Effector memory CD8-positive, alpha-beta T cell (primary cell): Measurements from ENCODE around the gene ADAMTS17.
"Not testable (repeated sequence)": the region's sequence is repeated elsewhere in the genome, so short reads cannot be mapped to it uniquely, and the experiment has no call there.

Source experiments
- ATAC-seq: fragments of 150-1000 bp; cut with Tn5 transposase; replicated peaks from 2 replicates; pipeline ENCODE4 v1.10.0; 2021; ENCODE audit warnings: mild to moderate bottlenecking, moderate library complexity
- DNase-seq, 3 experiments: peaks; one replicate each; pipeline ENCODE4 v3.0.0; 2021
- H3K27ac Mint-ChIP-seq, 2 donors: one replicate each; pipeline ENCODE4 v1.8.0; 2022; ENCODE audit warnings: mild to moderate bottlenecking in 2 of 2, mixed read lengths in 2 of 2, moderate library complexity in 2 of 2
- H3K27me3 Mint-ChIP-seq, 2 donors: one replicate each; pipeline ENCODE4 v1.8.0; 2022; ENCODE audit warnings: mixed read lengths in 2 of 2
- H3K36me3 Mint-ChIP-seq: one replicate; pipeline ENCODE4 v1.8.0; 2022; ENCODE audit warnings: mild to moderate bottlenecking, moderate library complexity, mixed read lengths; ENCODE audit not compliant: insufficient read depth
- H3K4me1 Mint-ChIP-seq, 2 donors: one replicate each; pipeline ENCODE4 v1.8.0; 2022; ENCODE audit warnings: low read depth in 2 of 2, mixed read lengths in 2 of 2
- H3K4me3 Mint-ChIP-seq, 2 donors: one replicate each; pipeline ENCODE4 v1.8.0; 2022; ENCODE audit warnings: mild to moderate bottlenecking in 2 of 2, mixed read lengths in 2 of 2, moderate library complexity in 2 of 2
- H3K9me3 Mint-ChIP-seq, 2 donors: one replicate each; pipeline ENCODE4 v1.8.0; 2022; ENCODE audit warnings: mixed read lengths in 2 of 2

Gene ADAMTS17

DNA sequence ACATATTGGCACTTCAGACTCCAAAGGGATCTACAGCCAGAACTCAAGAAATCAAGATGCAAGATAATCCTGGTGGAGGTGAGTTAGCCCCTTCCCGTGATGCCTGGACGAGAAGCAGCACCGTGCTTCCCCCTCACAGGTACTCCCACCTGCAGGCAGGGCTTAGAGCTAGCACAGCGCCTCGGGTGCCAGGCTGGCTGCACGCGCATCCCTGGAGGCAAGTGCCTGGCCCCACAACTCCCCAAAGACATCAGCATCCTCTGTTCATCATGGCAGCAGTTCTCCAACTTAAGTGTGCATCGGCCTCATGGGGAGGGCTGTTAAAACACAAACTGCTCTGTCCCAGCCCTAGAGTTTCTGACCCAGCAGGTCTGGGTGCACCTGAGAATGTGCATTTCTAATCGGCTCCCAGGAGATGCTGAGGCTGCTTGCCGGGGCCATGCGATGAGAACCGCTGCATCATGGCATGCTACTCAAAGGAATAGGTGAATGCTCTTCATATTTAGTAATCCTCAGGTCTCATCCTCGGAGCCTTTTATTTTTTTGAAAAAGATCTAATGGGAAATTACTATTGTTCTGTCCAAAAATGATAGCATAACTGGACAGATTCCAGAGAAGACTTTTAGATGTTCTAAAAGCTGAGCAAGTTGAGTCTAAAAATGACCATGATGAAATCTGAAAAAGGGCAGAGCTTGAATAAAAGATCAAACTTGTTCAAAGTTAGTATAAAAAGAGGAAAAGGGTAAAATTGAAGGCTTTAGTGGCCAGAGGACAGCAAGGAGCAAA, 244.2 kb downstream of the ADAMTS17 start:
- H3K27ac Mint-ChIP-seq: no peak overlapping the region
- no peak for DNase-seq
- H3K4me3 Mint-ChIP-seq: no peak overlapping the region
- H3K4me1 Mint-ChIP-seq: peaks cover 0 to 5% of the 10 kb centered on the region in 2 donors
- ATAC-seq: no peak
- no peaks in the 10 kb centered on the region for H3K36me3 Mint-ChIP-seq
- no peaks in the 10 kb centered on the region for H3K27me3 Mint-ChIP-seq
- no peaks in the 10 kb centered on the region for H3K9me3 Mint-ChIP-seq

DNA sequence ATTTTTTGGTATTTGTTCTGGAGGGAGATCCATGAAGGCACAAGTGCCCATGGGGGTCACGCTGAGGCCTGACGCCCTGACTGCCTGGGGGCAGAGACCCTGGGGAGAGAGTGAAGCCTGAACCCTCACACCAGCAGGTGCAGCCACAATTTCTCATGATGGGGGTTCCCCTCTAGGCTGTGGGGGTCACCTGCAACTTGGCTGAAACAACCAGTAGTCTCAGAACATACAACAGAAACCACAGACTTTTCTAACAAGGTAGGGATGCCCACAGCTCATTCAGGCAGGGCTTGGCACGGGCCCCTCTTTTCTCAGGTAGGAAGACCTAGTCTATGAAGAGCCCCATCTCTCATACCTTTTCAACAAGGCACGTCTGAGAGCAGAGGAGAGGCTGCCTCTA, 245.1 kb downstream of the ADAMTS17 start:
- no peak for DNase-seq
- Mint-ChIP-seq H3K27me3 (no peaks in the 10 kb centered on the region), H3K36me3 (no peaks in the 10 kb centered on the region), H3K27ac (no peak overlapping the region), H3K4me1 (peaks cover 0 to 5% of the 10 kb centered on the region in 2 donors), H3K4me3 (no peak overlapping the region), H3K9me3 (no peaks in the 10 kb centered on the region)
- ATAC-seq: no peak

DNA sequence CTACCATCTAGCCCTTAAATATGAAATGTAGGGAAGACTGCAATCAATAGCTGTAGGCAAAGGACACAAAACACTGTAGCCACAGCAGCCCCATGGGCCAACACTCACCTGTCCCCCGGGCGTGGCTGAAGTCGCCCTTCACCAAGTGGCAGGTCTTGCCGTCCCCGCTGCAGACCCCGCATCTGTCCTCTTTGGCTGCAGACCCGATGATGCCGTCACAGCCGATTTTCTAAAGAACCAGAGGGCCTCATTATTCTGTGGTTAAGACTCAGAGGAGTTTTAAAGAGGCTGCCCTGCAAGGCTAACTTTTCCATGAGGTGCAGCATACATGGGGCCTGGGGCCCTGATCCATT, 245.6 kb downstream of the ADAMTS17 start:
- Mint-ChIP-seq H3K36me3 (no peaks in the 10 kb centered on the region), H3K4me3 (no peak overlapping the region), H3K27me3 (no peaks in the 10 kb centered on the region), H3K9me3 (no peaks in the 10 kb centered on the region), H3K27ac (no peak overlapping the region), H3K4me1 (peaks cover 0 to 5% of the 10 kb centered on the region in 2 donors)
- no peak for ATAC-seq
- no peak for DNase-seq

DNA sequence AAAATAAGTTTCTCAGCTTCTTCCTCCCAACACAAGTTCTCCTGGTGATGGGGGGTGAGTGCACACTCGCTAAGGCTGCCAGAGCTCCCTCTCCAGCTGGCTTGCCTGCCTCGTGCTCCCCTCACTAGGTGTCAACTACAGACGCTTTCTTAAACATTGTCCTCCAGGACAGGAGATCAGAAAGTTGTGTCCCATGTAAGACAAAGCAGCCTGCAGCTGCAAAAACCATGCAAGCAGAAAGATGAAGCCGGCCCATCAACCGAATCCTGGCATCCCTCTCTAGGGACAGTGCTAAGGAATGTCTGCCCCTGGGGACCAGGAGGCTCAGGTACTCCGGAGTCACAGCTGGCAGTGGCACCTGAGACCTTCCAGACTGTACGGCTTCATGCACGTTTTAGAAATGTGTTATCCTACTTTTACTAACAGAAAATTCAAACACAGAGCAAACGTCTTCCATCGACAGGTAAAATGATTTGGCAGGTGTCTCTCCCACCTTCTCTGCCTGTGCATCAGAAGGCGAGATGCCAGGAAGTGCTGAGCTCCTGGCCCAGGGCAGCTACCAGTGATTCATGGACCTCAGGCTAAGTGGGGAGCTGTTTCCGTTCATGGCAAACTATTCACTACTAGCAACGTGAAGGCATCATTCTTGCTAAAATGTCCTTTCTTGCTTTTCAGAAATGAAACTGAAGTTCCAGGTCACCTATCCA, 246.1 kb downstream of the ADAMTS17 start:
- DNase-seq (no peak), ATAC-seq (no peak)
- H3K4me1 Mint-ChIP-seq: peaks cover 0 to 5% of the 10 kb centered on the region in 2 donors
- no peaks in the 10 kb centered on the region for H3K27me3 Mint-ChIP-seq
- H3K36me3 Mint-ChIP-seq: no peaks in the 10 kb centered on the region
- H3K4me3 Mint-ChIP-seq: no peak overlapping the region
- no peaks in the 10 kb centered on the region for H3K9me3 Mint-ChIP-seq
- H3K27ac Mint-ChIP-seq: no peak overlapping the region

DNA sequence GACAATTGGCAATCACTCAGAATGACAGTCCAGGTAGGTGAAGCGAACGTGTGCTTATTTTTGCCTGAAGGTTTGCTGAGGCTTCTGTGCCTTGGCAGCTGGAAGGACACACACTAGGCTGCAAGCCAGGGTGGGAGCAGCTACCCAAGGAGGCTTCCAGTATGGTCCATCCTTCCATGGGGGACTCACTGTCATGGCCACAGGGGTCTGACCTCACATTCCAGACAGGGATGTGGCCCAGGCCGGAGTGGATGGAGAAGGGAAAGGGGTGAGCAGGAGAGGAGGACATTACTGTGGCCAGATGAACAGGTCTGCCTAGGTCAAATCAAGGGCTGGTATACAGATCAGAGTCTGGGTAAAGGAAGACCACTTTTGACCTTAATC, 247.7 kb downstream of the ADAMTS17 start:
- Mint-ChIP-seq H3K36me3 (no peaks in the 10 kb centered on the region), H3K4me1 (peaks cover 0 to 5% of the 10 kb centered on the region in 2 donors), H3K27ac (no peak overlapping the region), H3K4me3 (no peak overlapping the region), H3K27me3 (no peaks in the 10 kb centered on the region), H3K9me3 (no peaks in the 10 kb centered on the region)
- ATAC-seq: no peak
- no peak for DNase-seq

DNA sequence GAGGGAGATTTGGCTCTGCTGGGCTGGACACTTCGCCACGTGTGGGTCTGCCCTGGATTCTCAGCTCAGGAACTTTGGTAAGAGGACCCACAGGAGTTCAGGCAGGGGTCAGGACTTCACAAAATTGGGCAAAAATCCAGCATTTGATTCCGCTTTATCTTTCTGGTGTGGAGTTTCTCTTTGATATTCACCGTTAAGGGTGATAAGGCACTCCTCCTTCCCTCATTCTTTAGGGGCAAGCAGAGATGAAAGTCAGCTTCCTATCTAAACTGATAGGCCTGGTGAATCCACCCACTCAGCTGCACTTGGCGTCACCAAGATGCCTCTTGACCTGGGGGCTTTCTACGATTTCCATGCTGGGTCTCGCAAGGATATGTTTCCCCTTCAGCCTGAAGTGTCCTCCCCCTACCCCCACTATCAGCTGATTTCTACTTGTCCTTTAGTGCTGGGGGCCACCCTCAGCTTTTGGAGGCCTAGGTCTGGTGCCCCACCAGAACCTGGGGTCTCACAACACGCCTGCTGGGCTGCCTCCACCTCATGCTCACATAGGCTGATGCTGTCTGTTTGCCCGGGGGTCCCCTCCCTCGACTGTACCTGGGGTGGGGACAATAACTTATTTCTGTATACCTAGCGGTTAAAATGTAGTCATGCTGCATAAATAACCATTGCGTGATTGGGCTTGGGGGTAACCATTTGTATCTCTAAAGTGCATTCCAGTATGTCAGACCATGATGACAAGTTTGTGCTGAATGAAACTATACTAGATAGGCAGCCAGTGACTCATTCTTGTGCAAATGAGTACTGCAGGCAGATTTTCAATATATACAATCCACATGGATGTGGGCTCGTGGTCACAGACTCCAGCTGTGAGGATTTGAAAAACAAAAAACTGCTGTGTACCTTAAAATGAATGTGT, 248.3 kb downstream of the ADAMTS17 start:
- ATAC-seq (no peak), DNase-seq (no peak)
- no peaks in the 10 kb centered on the region for H3K9me3 Mint-ChIP-seq
- H3K27ac Mint-ChIP-seq: no peak overlapping the region
- no peaks in the 10 kb centered on the region for H3K36me3 Mint-ChIP-seq
- no peak overlapping the region for H3K4me3 Mint-ChIP-seq
- H3K27me3 Mint-ChIP-seq: no peaks in the 10 kb centered on the region
- H3K4me1 Mint-ChIP-seq: peaks cover 0 to 5% of the 10 kb centered on the region in 2 donors

DNA sequence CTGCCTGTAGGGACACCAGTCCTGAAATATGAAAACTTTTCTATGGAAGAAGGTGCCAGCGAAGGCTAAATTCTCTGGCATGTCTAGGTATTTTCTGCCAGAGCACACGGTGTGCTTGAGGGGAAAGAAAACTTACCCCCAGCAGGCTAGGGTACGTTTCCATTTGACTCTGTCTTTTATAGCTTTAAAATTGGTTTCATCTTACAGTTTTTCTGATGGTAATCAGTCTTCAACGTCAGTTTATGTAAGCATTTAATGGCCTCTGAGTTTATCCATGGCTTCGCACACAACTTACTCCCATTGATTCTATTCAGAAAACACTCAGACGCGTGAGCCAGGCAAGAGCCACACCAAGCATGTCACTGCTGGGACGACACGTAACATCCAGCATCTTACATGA, 249.7 kb downstream of the ADAMTS17 start:
- Mint-ChIP-seq H3K4me1 (peaks cover 0 to 5% of the 10 kb centered on the region in 2 donors), H3K36me3 (no peaks in the 10 kb centered on the region), H3K4me3 (no peak overlapping the region), H3K9me3 (no peaks in the 10 kb centered on the region), H3K27ac (no peak overlapping the region), H3K27me3 (no peaks in the 10 kb centered on the region)
- DNase-seq (no peak), ATAC-seq (no peak)

DNA sequence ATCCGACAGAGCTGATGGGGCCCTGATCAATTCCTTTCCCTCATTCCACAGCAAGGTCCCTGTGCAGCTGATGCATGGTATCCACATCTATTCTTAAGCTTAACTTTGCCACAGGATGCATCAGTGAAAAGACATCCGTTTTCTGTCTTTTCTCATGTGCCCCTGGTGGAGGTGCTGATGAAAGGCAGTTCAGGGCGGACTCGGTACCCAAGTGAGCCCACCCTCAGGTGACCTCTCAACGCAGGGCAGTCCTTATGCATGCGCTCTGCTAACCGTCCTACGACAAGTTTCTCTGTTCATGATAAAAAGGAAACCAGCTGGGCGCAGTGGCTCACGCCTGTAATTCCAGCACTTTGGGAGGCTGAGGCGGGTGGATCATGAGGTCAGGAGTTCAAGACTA, 251.4 kb downstream of the ADAMTS17 start:
- no peak overlapping the region for H3K4me3 Mint-ChIP-seq
- H3K36me3 Mint-ChIP-seq: no peaks in the 10 kb centered on the region
- no peaks in the 10 kb centered on the region for H3K9me3 Mint-ChIP-seq

DNA sequence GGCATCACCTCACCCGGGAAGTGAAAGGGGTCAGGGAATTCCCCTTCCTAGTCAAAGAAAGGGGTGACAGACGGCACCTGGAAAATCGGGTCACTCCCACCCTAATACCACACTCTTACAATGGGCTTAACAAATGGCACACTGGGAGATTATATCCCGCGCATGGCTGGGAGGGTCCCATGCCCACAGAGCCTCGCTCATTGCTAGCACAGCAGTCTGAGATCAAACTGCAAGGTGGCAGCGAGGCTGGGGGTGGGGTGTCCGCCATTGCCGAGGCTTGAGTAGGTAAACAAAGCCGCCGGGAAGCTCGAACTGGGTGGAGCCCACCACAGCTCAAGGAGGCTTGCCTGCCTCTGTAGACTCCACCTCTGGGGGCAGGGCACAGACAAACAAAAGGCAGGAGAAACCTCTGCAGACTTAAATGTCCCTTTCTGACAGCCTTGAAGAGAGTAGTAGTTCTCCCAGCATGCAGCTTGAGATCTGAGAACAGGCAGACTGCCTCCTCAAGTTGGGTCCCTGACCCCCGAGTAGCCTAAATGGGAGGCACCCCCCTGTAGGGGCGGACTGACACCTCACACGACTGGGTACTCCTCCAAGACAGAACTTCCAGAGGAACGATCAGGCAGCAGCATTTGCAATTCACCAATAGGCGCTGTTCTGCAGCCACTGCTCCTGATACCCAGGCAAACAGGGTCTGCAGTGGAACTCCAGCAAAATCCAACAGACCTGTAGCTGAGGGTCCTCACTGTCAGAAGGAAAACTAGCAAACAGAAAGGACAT, 257.5 kb downstream of the ADAMTS17 start:
- not testable (repeated sequence) for H3K4me3 Mint-ChIP-seq, H3K36me3 Mint-ChIP-seq, H3K9me3 Mint-ChIP-seq, H3K27ac Mint-ChIP-seq, H3K4me1 Mint-ChIP-seq, ATAC-seq, DNase-seq
- peaks cover 8 to 11% of the 10 kb centered on the region in 2 donors for H3K27me3 Mint-ChIP-seq

More for the DNA sequence above, 251.4 kb downstream of the ADAMTS17 start:
- H3K27ac Mint-ChIP-seq: no peak overlapping the region
- ATAC-seq: no peak
- peaks cover 0 to 1% of the 10 kb centered on the region in 2 donors for H3K27me3 Mint-ChIP-seq
- peaks cover 0 to 5% of the 10 kb centered on the region in 2 donors for H3K4me1 Mint-ChIP-seq
- DNase-seq: no peak

DNA sequence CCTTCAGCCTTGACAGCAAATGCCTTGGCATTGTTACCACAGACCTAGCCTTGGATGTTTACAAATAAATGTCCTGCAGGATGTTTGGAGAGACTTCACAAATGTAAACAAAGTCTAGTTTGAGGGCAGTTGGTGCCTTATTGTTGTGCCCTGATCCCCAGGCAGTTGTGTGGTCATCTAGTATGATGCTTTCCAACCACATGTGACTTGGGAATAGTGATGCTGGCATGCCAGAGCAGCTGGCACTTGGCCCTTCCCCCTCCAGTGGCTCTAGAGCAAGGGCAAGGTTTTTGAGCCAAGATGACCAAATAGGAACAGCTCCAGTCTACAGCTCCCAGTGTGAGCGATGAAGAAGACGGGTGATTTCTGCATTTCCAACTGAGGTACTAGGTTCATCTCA, 258.2 kb downstream of the ADAMTS17 start:
- Mint-ChIP-seq H3K4me1 (no peaks in the 10 kb centered on the region), H3K27ac (no peak overlapping the region), H3K9me3 (peaks cover 0 to 2% of the 10 kb centered on the region in 2 donors), H3K36me3 (no peaks in the 10 kb centered on the region), H3K27me3 (peaks cover 8 to 11% of the 10 kb centered on the region in 2 donors), H3K4me3 (no peak overlapping the region)
- ATAC-seq (no peak), DNase-seq (no peak)

DNA sequence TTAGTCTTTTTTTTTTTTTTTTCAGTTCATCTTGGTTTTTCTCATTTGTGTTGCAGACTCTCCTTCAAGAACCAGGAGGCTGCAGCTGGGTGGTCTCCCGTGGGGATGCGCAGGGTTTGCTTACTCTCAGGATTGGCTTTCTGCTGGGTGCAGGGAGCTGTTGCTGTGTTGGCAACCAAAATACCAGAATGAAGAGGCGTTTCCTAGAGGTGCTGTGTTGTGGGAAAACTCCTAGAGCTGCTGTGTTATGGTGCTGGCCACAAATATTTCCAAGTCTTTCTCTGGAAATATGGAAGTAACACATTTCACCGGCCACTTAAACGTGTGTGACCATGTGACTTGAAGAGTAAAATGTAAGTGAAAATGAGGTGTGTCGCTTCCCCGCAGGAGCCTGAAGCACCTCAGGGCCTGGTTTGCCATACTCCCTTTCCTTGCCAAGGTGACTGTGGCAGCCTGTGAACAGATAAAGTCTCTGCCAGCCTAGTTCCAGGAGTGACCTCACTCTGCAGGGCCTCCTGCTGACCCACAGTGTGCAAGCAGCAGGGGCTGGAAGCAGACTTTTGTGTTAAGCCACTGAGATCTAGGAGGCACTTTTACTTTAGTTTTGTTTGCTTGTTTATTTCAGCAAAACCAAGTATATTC, 258.9 kb downstream of the ADAMTS17 start:
- Mint-ChIP-seq H3K27ac (no peak overlapping the region), H3K27me3 (peaks cover 8 to 11% of the 10 kb centered on the region in 2 donors), H3K4me3 (no peak overlapping the region), H3K4me1 (no peaks in the 10 kb centered on the region), H3K36me3 (no peaks in the 10 kb centered on the region), H3K9me3 (peaks cover 0 to 2% of the 10 kb centered on the region in 2 donors)
- DNase-seq (no peak), ATAC-seq (no peak)

DNA sequence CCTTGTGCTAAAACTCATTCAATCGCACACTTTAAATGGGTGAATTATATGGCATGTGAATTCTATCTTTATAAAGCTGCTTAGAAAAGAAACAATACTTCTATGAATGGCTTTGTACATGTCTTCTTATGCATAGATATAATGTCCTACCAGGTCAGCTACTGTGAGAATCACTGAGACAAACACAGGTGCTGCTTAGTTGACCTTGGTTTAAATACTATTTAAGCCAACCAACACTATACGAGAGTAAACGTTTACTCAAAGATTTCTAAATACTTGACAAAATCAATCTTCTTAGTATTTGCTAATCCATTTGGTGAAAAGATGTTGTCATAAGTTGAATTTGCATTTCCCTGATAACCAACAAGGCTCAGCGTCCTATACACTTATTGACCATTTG, 260.3 kb downstream of the ADAMTS17 start:
- Mint-ChIP-seq H3K27me3 (peaks cover 8 to 11% of the 10 kb centered on the region in 2 donors), H3K4me1 (no peaks in the 10 kb centered on the region), H3K4me3 (no peak overlapping the region), H3K27ac (no peak overlapping the region), H3K9me3 (peaks cover 0 to 2% of the 10 kb centered on the region in 2 donors), H3K36me3 (no peaks in the 10 kb centered on the region)
- DNase-seq: no peak
- no peak for ATAC-seq
